Endothelial cell of umbilical vein (primary cell): ENCODE data around the gene MAP6D1. TPM values are rescaled to one million over a fixed set of nuclear protein-coding genes. Genes with fewer than 3 reads are reported as not detected.

Source experiments
- BruUV-seq: library from RNA; stranded (reverse); fragments of 400-500 nt; replicated peaks from 2 replicates; lab custom pipeline; 2021; lab: Mats Ljungman, UMichigan
- CTCF ChIA-PET: fragments of 300-600, 350-600 bp; sonication (Branson Sonifier 250); formaldehyde crosslinking; loops from one replicate; lab custom pipeline; 2021; ENCODE audit warnings: antibody characterized with exemption, inconsistent platforms; lab: Charles Lee
- POLR2A ChIA-PET: fragments of 300-600, 350-600 bp; sonication (Branson Sonifier 250); formaldehyde crosslinking; loops from one replicate; lab custom pipeline; 2021; ENCODE audit warnings: antibody characterized with exemption, inconsistent platforms; lab: Charles Lee
- DNase-seq: peaks from one replicate; pipeline ENCODE4 v3.0.0-alpha.2; 2011; ENCODE audit warnings: low read depth, low spot score
- FAIRE-seq: peaks from 2 replicates; lab custom pipeline; 2011; peaks lifted over from hg19 to GRCh38; lab: Jason Lieb, UNC
- H2AFZ ChIP-seq: 2 replicates; pipeline ENCODE4 v1.6.0; 2012; ENCODE audit warnings: low read depth, low read length, control low read depth, inconsistent platforms
- H3K27ac ChIP-seq: 2 replicates; pipeline ENCODE4 v1.5.1; 2011; ENCODE audit warnings: low read depth, mild to moderate bottlenecking, control low read depth, low read length, moderate library complexity; ENCODE audit not compliant: insufficient read depth
- H3K27me3 ChIP-seq, 2 experiments: 2 replicates each; pipeline versions ENCODE4 v1.6.0 to v1.6.1; 2011; ENCODE audit warnings: low read length in 2 of 2, mixed read lengths in 1 of 2; ENCODE audit not compliant: control insufficient read depth in 2 of 2, insufficient read depth in 2 of 2
- H3K36me3 ChIP-seq, 2 experiments: 2 replicates in 1 of 2; 3 replicates in 1 of 2; pipeline ENCODE4 v1.5.1; 2011; ENCODE audit warnings: low read length in 2 of 2, mild to moderate bottlenecking in 1 of 2, moderate library complexity in 1 of 2; ENCODE audit not compliant: control insufficient read depth in 2 of 2, insufficient read depth in 2 of 2; ENCODE audit errors: extremely low read depth in 1 of 2
- H3K4me1 ChIP-seq: 3 replicates; pipeline ENCODE4 v1.5.1; 2011; ENCODE audit warnings: mild to moderate bottlenecking, low read length; ENCODE audit not compliant: control insufficient read depth, insufficient read depth; ENCODE audit errors: extremely low read depth
- H3K4me2 ChIP-seq: 2 replicates; pipeline ENCODE4 v1.6.1; 2011; ENCODE audit warnings: low read length, control low read depth, mixed read lengths; ENCODE audit not compliant: insufficient read depth
- H3K4me3 ChIP-seq, 3 experiments: fragments of 200-600 bp in 1 of 3; sonication (generic), shearing (Covaris generic) in 1 of 3; replicated peaks in 1 of 3; 2 replicates each; pipeline ENCODE4 v1.5.1; 2011 to 2016; ENCODE audit warnings: control low read depth in 3 of 3, low read length in 3 of 3, mild to moderate bottlenecking in 2 of 3, inconsistent platforms in 1 of 3, low read depth in 1 of 3, moderate library complexity in 1 of 3; ENCODE audit not compliant: insufficient read depth in 1 of 3
- H3K79me2 ChIP-seq: 2 replicates; pipeline ENCODE4 v1.6.0; 2012; ENCODE audit warnings: low read length, inconsistent platforms; ENCODE audit not compliant: control insufficient read depth, insufficient read depth
- H3K9ac ChIP-seq: replicated peaks from 2 replicates; pipeline ENCODE3; 2011; ENCODE audit warnings: low read length, control low read depth; ENCODE audit not compliant: insufficient read depth; ENCODE audit errors: extremely low read depth
- H3K9me1 ChIP-seq: replicated peaks from 3 replicates; pipeline ENCODE4 v1.6.0; 2011; ENCODE audit warnings: mild to moderate bottlenecking, low read length; ENCODE audit not compliant: control insufficient read depth, insufficient read depth; ENCODE audit errors: extremely low read depth
- H3K9me3 ChIP-seq: replicated peaks from 2 replicates; pipeline ENCODE4 v1.5.1; 2012; ENCODE audit warnings: low read length, inconsistent platforms; ENCODE audit not compliant: control insufficient read depth, insufficient read depth
- H4K20me1 ChIP-seq: replicated peaks from 2 replicates; pipeline ENCODE3; 2011; ENCODE audit warnings: mild to moderate bottlenecking, low read length; ENCODE audit not compliant: control insufficient read depth, insufficient read depth; ENCODE audit errors: extremely low read depth
- EZH2 ChIP-seq: IDR thresholded peaks from 2 replicates; pipeline ENCODE4 v1.6.1; 2012; ENCODE audit warnings: borderline replicate concordance, low read depth, mild to moderate bottlenecking, moderate library complexity, low read length, inconsistent platforms; ENCODE audit not compliant: severe bottlenecking
- FOS ChIP-seq: IDR thresholded peaks from 2 replicates; pipeline ENCODE4 v1.6.1; 2011; ENCODE audit warnings: mild to moderate bottlenecking, low read length, moderate library complexity, borderline replicate concordance; ENCODE audit not compliant: insufficient read depth
- GATA2 ChIP-seq: IDR thresholded peaks from 2 replicates; pipeline ENCODE4 v1.7.0; 2011; ENCODE audit warnings: low read depth, mild to moderate bottlenecking, moderate library complexity, mixed read lengths, low read length; ENCODE audit not compliant: insufficient read length, insufficient read depth
- JUN ChIP-seq: IDR thresholded peaks from 2 replicates; pipeline ENCODE4 v1.6.1; 2011; ENCODE audit warnings: borderline replicate concordance, low read depth; ENCODE audit not compliant: insufficient read length, insufficient read depth
- MYC ChIP-seq: IDR thresholded peaks from one replicate; pipeline ENCODE4 v1.6.1; 2011; ENCODE audit warnings: mild to moderate bottlenecking, low read depth, low read length
- POLR2A ChIP-seq: IDR thresholded peaks from 2 replicates; pipeline ENCODE4 v1.6.1; 2012; ENCODE audit warnings: low read depth, mild to moderate bottlenecking, control low read depth, low read length
- POLR2AphosphoS5 ChIP-seq: IDR thresholded peaks from 2 replicates; pipeline ENCODE4 v1.6.1; 2012; ENCODE audit warnings: low read depth, mild to moderate bottlenecking, control low read depth, low read length, moderate library complexity; ENCODE audit not compliant: insufficient read depth
- dilution Hi-C: fragments of 300-500 bp; cut with MboI; formaldehyde crosslinking; loops from one replicate; pipeline ENCODE4 v1.15.0; 2019; ENCODE audit warnings: low sequenced_read_pairs; ENCODE audit not compliant: extremely low pct_ligation_motif_present
- intact Hi-C: fragments of 100-400 bp; cut with micrococcal nuclease; formaldehyde crosslinking; loops from one replicate; pipeline ENCODE4 v1.10.0; 2022
- polyA plus RNA-seq, 4 experiments: library from polyadenylated mRNA; depleted of rRNA in 3 of 4; stranded (reverse) in 3 of 4; unstranded in 1 of 4; fragments of >200 nt; gene quantifications; 2 replicates each; pipeline versions ENCODE4 v1.2.1 to v1.2.3, GENCODE V29; 2011 to 2012; ENCODE audit warnings: missing spikeins in 1 of 4
- total RNA-seq: library from RNA; stranded (reverse); gene quantifications from 2 replicates; pipeline ENCODE4 v1.2.3, GENCODE V29; 2021
- TF ChIP-seq, protein P1 (sequence below), 2 donors: IDR thresholded peaks; 1 replicate in 1 of 2; 2 replicates in 1 of 2; pipeline ENCODE4 v1.5.1; 2011; ENCODE audit warnings: low read length in 2 of 2, mild to moderate bottlenecking in 2 of 2, moderate library complexity in 2 of 2, control low read depth in 1 of 2, inconsistent platforms in 1 of 2, low read depth in 1 of 2; ENCODE audit not compliant: insufficient read depth in 1 of 2; ENCODE audit errors: extremely low read depth in 1 of 2
- TF ChIP-seq, protein P2 (sequence below): IDR thresholded peaks from 2 replicates; pipeline ENCODE4 v1.6.1; 2011; ENCODE audit not compliant: insufficient read depth, insufficient read length

The MAP6D1 gene
- total and polyA plus RNA-seq, 2 donors (not counting 3 experiments of a cell fraction or from before 2014, with no cell fraction given): 2.4 to 3.5 TPM

DNA sequence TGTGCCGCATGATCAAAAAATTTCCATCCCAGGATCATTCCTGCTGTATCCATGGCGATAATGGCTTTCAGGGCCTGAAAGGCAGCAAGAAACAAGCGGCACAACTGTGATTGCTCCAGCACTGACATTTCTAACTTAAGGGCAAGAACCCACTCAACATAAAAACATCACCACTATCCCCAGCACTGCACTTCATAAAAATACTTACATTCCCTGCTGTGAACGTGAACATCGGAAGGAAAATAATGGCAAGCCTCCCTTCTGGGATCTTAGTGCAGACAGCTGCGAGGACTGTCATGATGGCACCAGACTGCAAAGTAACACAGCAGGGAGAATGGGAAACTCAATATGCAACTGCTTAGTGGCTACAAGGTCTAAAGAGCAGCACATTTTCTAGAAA is 8.1 kb upstream of the MAP6D1 start:
- Histone ChIP-seq H3K9me3 (no peaks in the 10 kb centered on the region), H3K9me1 (no peaks in the 10 kb centered on the region), H3K9ac (no peak overlapping the region), H3K27ac (no peak overlapping the region), H3K36me3 (peaks cover 6 to 10% of the 10 kb centered on the region in 2 experiments), H3K4me2 (no peak overlapping the region), H3K4me3 (no peak overlapping the region), H2AFZ (no peak overlapping the region), H4K20me1 (no peaks in the 10 kb centered on the region), H3K27me3 (no peaks in the 10 kb centered on the region), H3K79me2 (no peaks in the 10 kb centered on the region), H3K4me1 (no peaks in the 10 kb centered on the region)
- CTCF ChIA-PET: no interaction called here
- intact Hi-C loops: no loop called here
- POLR2A ChIA-PET: no interaction called here
- no peak for FAIRE-seq
- TF ChIP-seq MYC (no peak), GATA2 (no peak), EZH2 (no peak), POLR2A (no peak), POLR2AphosphoS5 (no peak), FOS (no peak), JUN (no peak)
- TF ChIP-seq, protein P1, sequence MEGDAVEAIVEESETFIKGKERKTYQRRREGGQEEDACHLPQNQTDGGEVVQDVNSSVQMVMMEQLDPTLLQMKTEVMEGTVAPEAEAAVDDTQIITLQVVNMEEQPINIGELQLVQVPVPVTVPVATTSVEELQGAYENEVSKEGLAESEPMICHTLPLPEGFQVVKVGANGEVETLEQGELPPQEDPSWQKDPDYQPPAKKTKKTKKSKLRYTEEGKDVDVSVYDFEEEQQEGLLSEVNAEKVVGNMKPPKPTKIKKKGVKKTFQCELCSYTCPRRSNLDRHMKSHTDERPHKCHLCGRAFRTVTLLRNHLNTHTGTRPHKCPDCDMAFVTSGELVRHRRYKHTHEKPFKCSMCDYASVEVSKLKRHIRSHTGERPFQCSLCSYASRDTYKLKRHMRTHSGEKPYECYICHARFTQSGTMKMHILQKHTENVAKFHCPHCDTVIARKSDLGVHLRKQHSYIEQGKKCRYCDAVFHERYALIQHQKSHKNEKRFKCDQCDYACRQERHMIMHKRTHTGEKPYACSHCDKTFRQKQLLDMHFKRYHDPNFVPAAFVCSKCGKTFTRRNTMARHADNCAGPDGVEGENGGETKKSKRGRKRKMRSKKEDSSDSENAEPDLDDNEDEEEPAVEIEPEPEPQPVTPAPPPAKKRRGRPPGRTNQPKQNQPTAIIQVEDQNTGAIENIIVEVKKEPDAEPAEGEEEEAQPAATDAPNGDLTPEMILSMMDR (IDR thresholded peaks at IDR 0.05; ENCODE audit: extremely low read depth in 1 of 2, insufficient read depth in 1 of 2, low read depth in 1 of 2, low read length in 2 of 2): no peak
- TF ChIP-seq, protein P2, sequence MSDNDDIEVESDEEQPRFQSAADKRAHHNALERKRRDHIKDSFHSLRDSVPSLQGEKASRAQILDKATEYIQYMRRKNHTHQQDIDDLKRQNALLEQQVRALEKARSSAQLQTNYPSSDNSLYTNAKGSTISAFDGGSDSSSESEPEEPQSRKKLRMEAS: no peak
- no TSS peak for BruUV-seq
- DNase-seq: no peak
- dilution Hi-C loops: no loop called here
